Chondrocyte (in vitro differentiated cells): Measurements from ENCODE around the gene SERTAD4. TPM values are rescaled to one million over a fixed set of nuclear protein-coding genes. Genes with fewer than 3 reads are reported as not detected.

Source experiments
- DNase-seq: peaks from one replicate; pipeline ENCODE4 v3.0.0; 2021; ENCODE audit warnings: mixed read lengths, low spot score
- H3K27ac Mint-ChIP-seq: one replicate; pipeline ENCODE4 v1.8.0; 2021; ENCODE audit warnings: mild to moderate bottlenecking, moderate library complexity, mixed read lengths; ENCODE audit not compliant: unreplicated experiment
- H3K27me3 Mint-ChIP-seq: 2 replicates; pipeline ENCODE4 v1.8.0; 2021; ENCODE audit warnings: low read depth, mixed read lengths
- H3K36me3 Mint-ChIP-seq: 2 replicates; pipeline ENCODE4 v1.8.0; 2021; ENCODE audit warnings: low read depth, mixed read lengths
- H3K4me1 Mint-ChIP-seq: 2 replicates; pipeline ENCODE4 v1.8.0; 2021; ENCODE audit warnings: low read depth, mild to moderate bottlenecking, mixed read lengths
- H3K4me3 Mint-ChIP-seq: one replicate; pipeline ENCODE4 v1.8.0; 2021; ENCODE audit warnings: mild to moderate bottlenecking, moderate library complexity, mixed read lengths; ENCODE audit not compliant: unreplicated experiment
- H3K9me3 Mint-ChIP-seq: 2 replicates; pipeline ENCODE4 v1.8.0; 2021; ENCODE audit warnings: low read depth, mixed read lengths
- total RNA-seq: library from RNA; stranded (reverse); gene quantifications from 3 replicates; pipeline ENCODE4 v1.2.1, GENCODE V29; 2021
- TF ChIP-seq, protein P1 (sequence below): fragments of 200-600 bp; sonication (generic); IDR thresholded peaks from 2 replicates; pipeline ENCODE4 v1.5.0; 2021; ENCODE audit warnings: antibody characterized with exemption, mild to moderate bottlenecking, moderate library complexity

SERTAD4 gene
- total RNA-seq, 1 donor from 2014 or later = 39.1 TPM

DNA sequence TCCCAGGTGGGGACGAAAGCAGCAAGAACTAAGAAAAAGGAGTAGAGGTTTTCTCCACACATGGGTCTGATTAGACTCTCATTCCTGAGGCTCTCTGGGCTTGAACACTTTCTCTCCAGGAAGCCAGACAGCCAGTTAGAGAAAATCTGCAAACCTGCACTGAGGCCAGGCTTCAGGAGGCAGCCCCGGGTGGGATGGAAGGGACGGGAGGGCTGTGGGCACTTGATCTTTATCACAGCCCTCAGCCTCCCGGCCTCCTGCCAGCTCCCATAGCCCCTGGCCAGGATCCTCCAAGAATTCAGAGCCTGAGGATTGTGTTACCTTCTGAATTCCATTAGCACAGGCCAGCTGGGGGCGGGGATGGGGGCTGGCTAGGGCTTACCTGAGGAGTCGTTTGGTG lies 40.1 kb downstream of the SERTAD4 start:
- Mint-ChIP-seq H3K36me3 (no peaks in the 10 kb centered on the region), H3K4me3 (no peak overlapping the region), H3K4me1 (peaks cover 14% of the 10 kb centered on the region), H3K27me3 (no peaks in the 10 kb centered on the region), H3K9me3 (no peaks in the 10 kb centered on the region), H3K27ac (no peak overlapping the region)
- TF ChIP-seq, protein P1, sequence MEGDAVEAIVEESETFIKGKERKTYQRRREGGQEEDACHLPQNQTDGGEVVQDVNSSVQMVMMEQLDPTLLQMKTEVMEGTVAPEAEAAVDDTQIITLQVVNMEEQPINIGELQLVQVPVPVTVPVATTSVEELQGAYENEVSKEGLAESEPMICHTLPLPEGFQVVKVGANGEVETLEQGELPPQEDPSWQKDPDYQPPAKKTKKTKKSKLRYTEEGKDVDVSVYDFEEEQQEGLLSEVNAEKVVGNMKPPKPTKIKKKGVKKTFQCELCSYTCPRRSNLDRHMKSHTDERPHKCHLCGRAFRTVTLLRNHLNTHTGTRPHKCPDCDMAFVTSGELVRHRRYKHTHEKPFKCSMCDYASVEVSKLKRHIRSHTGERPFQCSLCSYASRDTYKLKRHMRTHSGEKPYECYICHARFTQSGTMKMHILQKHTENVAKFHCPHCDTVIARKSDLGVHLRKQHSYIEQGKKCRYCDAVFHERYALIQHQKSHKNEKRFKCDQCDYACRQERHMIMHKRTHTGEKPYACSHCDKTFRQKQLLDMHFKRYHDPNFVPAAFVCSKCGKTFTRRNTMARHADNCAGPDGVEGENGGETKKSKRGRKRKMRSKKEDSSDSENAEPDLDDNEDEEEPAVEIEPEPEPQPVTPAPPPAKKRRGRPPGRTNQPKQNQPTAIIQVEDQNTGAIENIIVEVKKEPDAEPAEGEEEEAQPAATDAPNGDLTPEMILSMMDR = no peak
- DNase-seq = no peak

DNA sequence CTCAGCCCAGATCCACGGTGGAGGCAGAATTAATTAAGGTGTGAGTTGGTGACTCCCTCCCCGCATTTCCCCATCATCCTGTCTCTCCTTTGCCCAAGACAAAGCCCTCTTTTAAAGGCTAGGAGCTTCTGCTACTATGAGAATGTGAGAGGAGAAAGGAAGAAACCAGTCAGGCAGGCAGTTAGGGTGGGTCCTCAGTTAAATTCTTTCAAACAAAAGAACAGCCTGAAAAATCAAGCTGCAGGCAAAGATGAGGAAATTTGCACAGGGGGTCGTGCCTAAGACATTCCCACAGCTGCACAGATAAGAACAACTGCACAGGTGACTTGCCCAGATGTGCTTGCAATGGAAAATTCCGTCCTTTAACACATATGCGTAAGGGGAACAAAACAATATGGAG lies 47.6 kb downstream of the SERTAD4 start:
- peaks cover 23% of the 10 kb centered on the region for H3K9me3 Mint-ChIP-seq

DNA sequence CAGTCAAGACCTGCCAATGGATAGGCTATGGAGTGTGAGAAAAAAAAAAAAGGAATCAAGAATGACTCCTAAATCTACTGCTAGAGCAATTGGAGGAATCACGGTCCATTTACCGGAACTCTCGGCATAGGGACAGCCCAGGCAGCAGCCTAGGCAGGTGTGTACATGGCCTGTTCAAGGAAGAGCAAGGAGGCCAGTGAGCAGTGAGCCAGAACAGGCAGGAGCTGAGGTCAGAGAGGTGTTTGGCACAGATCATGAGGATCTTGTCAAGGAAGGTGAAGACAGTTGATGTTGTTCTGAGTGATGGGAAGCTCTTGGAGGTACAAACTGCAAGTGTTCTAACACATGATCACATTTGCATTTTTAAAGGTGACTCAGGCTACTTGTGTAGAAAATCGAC lies 55.5 kb downstream of the SERTAD4 start:
- H3K4me1 Mint-ChIP-seq = peaks cover 40% of the 10 kb centered on the region
- no peak for DNase-seq
- no peaks in the 10 kb centered on the region for H3K36me3 Mint-ChIP-seq
- no peak overlapping the region for H3K27ac Mint-ChIP-seq
- peaks cover 6% of the 10 kb centered on the region for H3K9me3 Mint-ChIP-seq
- no peaks in the 10 kb centered on the region for H3K27me3 Mint-ChIP-seq
- TF ChIP-seq, protein P1 = no peak
- H3K4me3 Mint-ChIP-seq = no peak overlapping the region

More for the DNA sequence above, 47.6 kb downstream of the SERTAD4 start:
- no peak for DNase-seq
- Mint-ChIP-seq H3K4me3 (no peak overlapping the region), H3K4me1 (peaks cover 4% of the 10 kb centered on the region), H3K27me3 (no peaks in the 10 kb centered on the region), H3K36me3 (peaks cover 8% of the 10 kb centered on the region), H3K27ac (no peak overlapping the region)
- TF ChIP-seq, protein P1 = no peak

DNA sequence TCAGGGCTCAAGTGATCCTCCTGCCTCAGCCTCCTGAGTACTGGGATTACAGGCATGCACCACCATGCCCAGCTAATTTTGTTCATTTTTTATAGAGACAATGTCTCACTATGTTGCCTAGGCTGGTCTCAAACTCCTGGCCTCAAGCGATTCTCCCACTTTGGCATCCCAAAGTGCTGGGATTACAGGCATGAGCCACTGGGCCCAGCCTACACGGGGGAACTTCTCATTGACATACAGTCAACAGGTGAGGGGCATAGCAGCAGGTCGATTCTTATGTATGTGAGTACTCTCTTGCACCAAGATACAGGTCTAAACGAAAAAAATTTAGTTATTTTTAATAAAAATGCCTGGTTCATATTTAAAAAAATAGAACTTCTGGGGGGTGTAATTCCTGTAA lies 56.7 kb downstream of the SERTAD4 start:
- H3K4me1 Mint-ChIP-seq = peaks cover 46% of the 10 kb centered on the region
- DNase-seq = no peak

DNA sequence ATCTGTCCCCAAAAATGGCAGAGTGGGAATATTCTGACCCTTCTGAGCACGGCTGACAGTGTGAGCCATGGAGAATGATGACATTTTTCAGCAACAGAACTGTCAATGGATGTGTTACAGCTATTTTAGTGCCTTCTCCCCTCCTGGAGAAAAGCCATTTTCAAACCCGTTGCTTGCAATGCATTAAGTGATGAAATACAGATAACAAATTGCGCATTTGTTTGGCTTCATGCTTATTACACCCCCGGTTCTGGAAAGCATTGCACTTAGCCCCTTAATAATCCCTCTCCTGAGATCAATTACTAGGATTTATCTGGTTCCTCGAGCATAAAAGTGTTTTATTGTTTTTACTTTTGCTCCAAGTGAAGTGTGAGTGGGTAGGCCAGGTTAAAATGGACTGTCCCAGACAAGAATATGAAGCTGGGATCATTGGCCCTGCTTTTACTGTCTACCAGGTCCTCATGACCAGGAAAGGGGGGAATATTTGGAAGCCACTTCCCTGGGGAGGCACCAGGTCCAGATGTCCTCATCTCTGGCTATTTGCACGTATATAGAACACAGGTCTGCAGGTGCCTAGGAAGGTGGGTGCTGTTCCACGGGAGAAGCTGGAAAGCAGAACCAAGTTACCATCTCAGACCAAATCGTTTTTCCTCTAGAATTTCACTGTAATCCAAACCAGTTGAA lies 58.6 kb downstream of the SERTAD4 start:
- H3K4me1 Mint-ChIP-seq = peaks cover 66% of the 10 kb centered on the region
- H3K36me3 Mint-ChIP-seq = no peaks in the 10 kb centered on the region
- no peak overlapping the region for H3K4me3 Mint-ChIP-seq
- no peaks in the 10 kb centered on the region for H3K9me3 Mint-ChIP-seq
- no peak for DNase-seq
- H3K27ac Mint-ChIP-seq = peak overlapping the region; percentile 98
- TF ChIP-seq, protein P1 = no peak
- H3K27me3 Mint-ChIP-seq = no peaks in the 10 kb centered on the region

More for the DNA sequence above, 56.7 kb downstream of the SERTAD4 start:
- TF ChIP-seq, protein P1 = no peak
- H3K4me3 Mint-ChIP-seq = no peak overlapping the region
- no peak overlapping the region for H3K27ac Mint-ChIP-seq
- peaks cover 6% of the 10 kb centered on the region for H3K9me3 Mint-ChIP-seq
- H3K27me3 Mint-ChIP-seq = no peaks in the 10 kb centered on the region
- no peaks in the 10 kb centered on the region for H3K36me3 Mint-ChIP-seq
